ENCODE measurements around the gene CCDC188.

Gene CCDC188

DNA sequence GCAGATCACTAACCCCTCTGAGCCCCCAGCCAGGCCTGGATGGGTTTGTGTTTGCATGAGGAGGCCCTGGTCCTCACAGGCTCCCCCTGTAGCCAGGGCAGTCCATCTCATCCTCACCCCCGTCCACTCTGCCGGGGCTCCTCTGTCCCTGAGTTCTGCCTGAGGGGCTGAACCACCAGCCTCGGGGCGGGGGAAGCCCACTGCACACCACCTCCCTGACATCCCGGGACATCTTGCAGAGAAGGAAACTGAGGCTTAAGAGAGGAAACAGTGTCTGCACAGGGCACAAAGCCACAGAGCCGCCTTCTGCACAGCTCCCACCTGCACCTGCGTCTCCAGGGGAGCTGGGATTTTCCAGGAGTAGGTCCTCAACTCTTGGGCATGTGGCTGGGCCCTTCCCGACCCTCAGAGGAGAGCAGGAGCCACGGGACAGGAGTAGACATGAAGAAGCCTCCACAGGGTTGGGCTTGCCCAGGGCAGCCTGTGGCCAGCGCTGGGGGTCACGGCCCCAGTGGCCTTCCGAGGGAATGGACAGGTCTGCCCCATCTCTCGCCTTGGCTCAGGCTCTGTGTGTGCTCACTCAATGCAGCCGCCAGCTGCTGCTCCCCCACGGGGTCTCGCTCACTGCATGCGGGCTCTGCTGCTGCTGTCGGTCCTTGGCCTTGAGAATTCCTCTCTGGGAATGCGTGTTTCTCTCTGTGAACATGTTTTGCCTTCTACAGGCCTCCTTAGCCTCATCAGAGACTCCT lies 45.4 kb upstream of the CCDC188 start:
- TF ChIP-seq CTCF (IDR thresholded peaks at IDR 0.05; ENCODE audit: insufficient read depth, low read length, missing control alignments), result no peak
- no peak for DNase-seq (ENCODE audit: low read depth, low spot score)
- POLR2A ChIA-PET, result no interaction called here
- CTCF ChIA-PET, result interaction anchor here (1.5 kb wide), 1 partner anchor 89 kb away, joined by 4 read pairs; no protein-coding TSS in a partner anchor
- no peak overlapping the region for H3K4me3 ChIP-seq (ENCODE audit: low read depth, low read length)

DNA sequence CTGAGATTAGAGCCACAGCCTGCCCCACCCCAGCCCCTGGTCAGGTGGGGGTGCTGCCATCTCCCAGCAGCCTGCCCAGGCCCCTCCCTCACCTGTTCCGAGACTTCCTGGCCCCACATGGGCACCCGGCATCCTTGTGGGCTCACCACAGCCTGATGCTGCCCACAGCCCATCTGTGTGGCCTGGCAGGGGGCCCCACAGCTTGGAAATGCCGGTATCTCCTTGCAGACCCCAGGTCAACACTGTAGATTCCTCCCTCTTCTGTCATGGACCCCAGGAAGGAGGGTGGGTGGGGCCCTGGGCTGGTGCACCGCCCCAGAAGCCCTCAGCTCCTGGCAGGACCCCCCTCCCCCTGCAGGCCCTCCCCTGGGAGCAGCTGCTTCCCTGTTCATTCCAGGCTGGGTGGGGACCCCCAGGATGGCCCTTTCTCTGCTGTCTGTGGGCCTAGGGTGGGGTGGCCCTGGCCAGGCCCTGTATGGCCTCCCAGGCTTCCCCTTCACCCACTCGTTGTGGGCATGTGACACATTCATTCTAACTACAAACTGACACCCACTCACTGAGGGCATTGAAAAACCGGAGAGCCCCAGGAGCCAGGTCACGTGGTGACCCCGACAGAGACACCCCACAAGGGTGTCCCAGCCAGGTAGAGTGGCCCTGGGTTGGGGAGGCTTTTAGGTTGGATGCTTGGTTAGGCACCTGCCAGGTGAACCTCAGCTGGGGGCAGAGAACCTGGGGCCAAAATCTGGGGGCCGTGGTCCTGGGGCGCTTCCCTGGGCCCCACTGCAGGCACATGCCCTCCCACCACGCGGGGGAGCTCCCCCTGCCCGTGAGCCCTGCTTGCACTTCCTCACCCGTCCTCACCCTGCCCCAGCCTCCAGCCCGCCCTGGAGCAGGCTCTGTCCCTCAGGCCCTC lies 44.1 kb upstream of the CCDC188 start:
- ChIA-PET CTCF (interaction anchor here (1.5 kb wide), 1 partner anchor 90 kb away, joined by 4 read pairs; no protein-coding TSS in a partner anchor), POLR2A (no interaction called here)
- H3K4me3 ChIP-seq (ENCODE audit: low read depth, low read length), result no peak overlapping the region
- no peak for TF ChIP-seq CTCF (IDR thresholded peaks at IDR 0.05; ENCODE audit: insufficient read depth, low read length, missing control alignments)
- DNase-seq (ENCODE audit: low read depth, low spot score), result no peak

DNA sequence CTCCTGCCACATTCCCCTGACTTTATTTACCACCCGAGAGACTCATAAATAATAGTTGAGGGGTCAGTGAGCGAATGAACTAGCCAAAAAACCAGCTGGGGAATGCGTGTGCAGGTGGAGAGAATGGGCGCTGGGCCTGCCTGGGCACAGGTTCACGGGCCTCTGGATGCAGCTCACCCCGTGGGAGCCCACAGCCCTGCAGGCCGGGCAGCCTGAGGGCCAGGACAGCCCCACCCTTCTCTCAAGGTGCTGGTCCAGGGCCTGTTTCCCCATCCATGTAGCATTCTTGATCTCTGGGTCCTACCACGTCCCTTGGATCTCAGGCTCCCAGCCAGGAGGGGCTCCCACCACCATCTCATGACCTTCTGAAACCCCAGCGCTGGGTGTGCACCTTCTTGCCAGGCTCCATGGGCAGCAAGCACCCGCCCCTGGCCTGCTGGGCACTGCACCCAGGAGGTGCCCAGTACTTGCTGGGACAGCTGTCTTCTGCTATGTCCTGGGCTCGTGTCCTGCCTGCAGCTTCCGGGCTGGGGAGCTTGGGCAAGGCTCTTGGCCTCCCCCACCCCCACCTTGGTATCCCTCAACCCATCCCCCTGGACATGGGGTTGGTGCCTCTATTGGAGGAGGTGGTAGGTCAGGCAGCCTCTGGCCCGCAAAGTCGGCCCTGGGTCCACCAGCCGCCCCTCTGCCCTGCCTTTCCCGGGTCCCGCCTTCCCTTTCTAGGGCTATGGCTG lies 43.1 kb upstream of the CCDC188 start:
- TF ChIP-seq CTCF (IDR thresholded peaks at IDR 0.05; ENCODE audit: insufficient read depth, low read length, missing control alignments), result no peak
- POLR2A ChIA-PET, result no interaction called here
- no peak overlapping the region for H3K4me3 ChIP-seq (ENCODE audit: low read depth, low read length)
- DNase-seq (ENCODE audit: low read depth, low spot score), result no peak
- CTCF ChIA-PET, result no interaction called here

DNA sequence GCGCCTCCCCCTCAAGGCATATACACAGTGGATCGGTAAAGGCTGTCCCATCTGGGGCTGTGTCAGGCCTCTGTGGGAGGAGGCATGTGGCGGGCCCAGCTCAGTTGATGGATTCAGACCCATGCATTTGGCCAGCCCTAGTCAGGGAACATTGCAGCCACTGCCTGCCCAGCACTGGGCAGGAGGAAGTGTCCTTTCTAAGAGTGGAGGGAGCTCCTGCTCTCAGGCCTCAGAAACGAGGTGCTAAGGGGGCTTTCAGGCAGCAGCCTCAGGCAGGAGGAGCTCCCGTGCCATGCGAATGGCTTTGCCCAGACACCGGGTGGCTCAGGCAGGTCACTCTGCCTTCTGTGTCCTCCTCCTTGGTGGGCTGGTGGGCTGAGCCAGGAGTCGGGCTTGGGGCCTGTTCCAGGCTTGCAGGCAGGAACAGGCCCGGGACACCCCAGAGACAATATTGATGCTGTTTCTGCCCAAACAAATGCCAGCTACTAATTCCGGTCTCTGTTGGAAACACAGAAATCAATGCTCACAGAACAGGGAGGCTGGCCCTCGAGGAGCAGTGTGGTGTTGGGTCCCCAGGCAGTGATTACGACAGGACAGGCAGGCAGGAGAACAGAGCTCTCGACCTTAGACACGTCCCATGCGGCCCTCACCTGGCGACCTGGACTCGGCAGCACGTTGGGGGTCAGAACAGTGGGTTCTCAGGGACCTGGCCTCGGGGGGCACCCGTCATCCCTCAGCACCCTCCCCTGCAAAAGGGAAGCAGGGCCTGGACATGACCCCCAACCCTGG lies 42.3 kb upstream of the CCDC188 start:
- no peak for TF ChIP-seq CTCF (IDR thresholded peaks at IDR 0.05; ENCODE audit: insufficient read depth, low read length, missing control alignments)
- POLR2A ChIA-PET, result no interaction called here
- DNase-seq (ENCODE audit: low read depth, low spot score), result no peak
- H3K4me3 ChIP-seq (ENCODE audit: low read depth, low read length), result no peak overlapping the region
- CTCF ChIA-PET, result interaction anchor here (1.1 kb wide), 1 partner anchor 36 kb away, joined by 3 read pairs; no protein-coding TSS in a partner anchor

DNA sequence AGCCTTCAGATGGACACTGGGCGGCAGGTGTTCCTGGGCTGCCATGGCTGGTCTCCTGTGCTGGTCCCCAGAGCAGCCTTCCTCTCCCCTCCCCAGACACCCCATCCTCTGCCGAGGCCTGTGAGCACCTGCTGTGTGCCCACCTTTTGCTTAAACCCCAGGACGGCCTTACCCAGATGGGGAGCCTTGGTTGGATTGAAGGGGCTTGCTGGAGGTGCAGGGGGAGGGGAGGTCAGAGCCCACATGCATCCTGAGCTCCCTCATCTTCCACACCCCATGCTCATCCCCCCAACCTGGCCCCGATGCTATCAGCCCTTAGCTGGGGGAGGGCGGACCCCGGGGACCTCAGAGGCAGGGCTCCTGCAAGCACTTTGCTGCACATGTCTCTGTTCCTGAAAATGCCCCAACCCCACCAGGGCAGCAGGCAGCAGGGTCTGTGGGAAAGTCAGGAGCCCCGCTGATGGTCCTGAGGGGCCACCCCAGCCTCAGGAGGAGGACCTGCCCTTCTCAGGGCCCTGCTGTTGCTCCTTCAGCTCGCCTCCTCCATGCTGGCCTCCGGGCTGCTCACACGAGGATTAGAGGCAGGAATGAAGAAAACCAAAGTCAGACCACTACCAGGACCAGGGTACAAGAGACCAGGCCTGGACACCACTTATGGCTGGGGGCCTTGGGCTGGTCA lies 41.6 kb upstream of the CCDC188 start:
- no peak for TF ChIP-seq CTCF (IDR thresholded peaks at IDR 0.05; ENCODE audit: insufficient read depth, low read length, missing control alignments)
- no peak for DNase-seq (ENCODE audit: low read depth, low spot score)
- CTCF ChIA-PET, result interaction anchor here (1.1 kb wide), 1 partner anchor 35 kb away, joined by 3 read pairs; no protein-coding TSS in a partner anchor
- POLR2A ChIA-PET, result no interaction called here
- H3K4me3 ChIP-seq (ENCODE audit: low read depth, low read length), result no peak overlapping the region

All from AG04449 (cell line).